ENCODE measurements around the gene C17orf100.
"Not testable (repeated sequence)": the region's sequence is repeated elsewhere in the genome, so short reads cannot be mapped to it uniquely, and the experiment has no call there.

C17orf100 gene

DNA sequence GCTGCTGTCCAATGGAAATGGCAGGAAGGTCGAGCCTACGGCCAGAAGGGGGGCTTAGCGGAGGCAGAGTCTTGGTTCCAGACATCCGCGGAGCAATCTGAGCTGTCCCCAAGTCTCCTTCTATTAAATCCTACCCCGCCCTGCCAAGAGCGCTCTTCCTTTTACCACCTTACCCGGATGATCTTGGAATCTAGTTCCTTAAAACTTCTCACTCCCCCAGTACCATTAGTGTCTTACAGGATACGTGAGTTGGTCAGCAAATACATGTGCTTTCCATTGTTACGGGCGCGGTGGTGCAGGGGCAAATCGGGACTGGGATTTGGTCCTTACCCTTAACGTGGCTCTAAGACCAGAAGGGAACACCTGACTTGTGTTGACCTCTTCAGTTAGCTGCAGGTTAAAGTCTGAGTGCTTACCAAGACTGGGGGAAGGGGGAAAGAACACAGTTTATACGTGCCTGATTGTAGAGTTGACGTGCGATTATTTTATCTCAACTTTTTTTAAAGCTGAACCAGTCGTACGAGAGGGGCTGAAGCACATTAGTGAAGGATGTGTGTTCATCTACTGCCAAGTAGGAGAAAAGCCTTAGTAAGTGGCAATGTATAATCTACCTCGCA lies 10.2 kb upstream of the C17orf100 start:
- DNase-seq, result no peak

DNA sequence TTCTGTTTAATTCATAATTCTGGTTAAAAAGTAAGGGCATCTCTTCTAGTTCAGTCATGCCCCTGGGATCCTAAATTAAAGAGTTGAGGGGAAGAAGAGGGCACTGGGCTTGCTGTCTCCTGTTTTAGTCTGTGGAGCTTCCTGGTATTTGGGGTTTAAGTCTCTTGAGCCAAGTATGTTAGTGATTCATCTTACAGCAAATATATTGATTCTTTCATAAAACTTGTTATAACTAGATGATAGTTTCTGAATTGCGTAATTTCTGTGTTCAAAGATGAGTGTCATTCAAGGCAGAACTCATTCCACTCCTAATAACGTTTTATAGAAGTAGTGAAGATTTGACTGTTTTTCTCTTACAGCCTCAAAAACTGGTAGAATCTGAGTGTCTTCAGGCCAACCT lies 9.0 kb upstream of the C17orf100 start:
- no peak for DNase-seq

DNA sequence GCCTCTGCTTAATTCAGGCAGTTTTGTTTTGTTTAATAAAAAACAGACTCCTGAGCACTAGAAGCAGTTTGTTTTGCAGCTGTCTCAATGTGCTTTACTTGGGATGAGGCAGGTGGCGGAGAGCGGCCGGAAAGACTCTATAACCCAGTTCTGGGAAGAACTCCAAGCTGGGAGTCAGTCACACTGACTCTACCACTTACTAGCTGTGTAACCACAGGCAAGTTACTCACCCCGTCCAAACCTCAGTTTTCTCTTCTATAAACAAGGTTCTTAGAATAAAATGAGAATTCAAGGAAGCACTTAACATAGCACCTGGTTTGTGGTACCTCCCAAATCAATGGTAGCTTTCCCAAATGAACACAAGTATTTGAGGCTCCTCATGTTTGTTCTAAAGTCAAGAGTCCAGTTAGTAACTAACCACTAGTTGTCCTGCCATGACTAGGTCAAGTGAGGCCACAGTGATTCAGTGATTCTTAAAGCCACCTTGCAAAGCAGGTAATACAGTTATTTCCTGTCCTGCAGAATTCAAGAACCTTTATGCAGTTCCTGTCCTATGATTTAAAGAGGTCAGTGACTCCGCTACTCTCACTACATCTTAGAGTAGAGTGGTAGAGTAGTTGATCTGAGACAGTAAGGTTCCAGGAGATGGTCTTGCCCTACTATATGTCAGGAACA lies 8.0 kb upstream of the C17orf100 start:
- no peak for DNase-seq

DNA sequence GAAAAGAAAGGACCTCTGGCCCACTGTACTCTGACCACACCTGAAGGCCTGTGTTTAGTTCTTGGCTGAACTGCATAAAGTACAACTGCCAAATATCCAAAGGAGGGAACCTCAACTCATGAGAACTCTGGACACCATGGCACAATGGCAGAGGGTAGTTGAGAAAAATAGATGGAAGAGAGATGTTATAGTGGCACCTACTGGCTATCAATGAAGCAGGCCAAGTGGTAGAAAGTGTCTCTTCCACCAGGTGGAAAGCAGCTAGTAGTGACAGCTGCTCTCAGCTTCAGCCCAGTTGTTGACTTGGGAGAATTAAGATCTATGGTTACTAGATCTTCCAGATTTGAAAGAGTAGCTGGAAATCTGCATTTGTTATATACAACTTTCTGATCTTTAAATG lies 3.4 kb upstream of the C17orf100 start:
- no peak for DNase-seq

DNA sequence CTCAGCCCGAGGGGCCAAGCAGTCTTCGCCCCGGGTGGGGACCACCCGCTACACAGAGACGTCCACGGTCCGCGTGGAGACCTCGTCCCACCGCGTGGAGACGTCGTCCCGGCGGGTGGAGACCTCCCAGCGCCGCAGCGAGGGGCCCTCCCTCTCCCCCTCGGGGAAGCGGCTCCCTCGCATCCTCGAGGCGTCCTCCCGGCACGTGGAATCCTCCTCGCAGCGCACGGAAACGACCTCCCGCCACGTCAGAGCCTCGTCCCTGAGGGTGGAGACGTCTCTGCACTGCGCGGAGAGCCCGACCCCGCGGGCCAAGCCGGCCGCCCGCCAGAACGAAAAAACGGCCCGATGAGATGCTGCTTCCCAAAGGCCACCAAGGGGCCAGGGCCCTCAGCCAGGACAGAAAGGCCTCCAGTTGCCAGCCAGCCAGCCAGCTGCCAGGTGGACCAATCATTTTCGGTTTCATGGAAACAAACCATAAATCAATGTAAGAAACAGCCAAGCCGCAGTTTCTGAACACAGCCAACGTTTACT lies 424 bp downstream of the C17orf100 start:
- DNase-seq, result peak; percentile 78

DNA sequence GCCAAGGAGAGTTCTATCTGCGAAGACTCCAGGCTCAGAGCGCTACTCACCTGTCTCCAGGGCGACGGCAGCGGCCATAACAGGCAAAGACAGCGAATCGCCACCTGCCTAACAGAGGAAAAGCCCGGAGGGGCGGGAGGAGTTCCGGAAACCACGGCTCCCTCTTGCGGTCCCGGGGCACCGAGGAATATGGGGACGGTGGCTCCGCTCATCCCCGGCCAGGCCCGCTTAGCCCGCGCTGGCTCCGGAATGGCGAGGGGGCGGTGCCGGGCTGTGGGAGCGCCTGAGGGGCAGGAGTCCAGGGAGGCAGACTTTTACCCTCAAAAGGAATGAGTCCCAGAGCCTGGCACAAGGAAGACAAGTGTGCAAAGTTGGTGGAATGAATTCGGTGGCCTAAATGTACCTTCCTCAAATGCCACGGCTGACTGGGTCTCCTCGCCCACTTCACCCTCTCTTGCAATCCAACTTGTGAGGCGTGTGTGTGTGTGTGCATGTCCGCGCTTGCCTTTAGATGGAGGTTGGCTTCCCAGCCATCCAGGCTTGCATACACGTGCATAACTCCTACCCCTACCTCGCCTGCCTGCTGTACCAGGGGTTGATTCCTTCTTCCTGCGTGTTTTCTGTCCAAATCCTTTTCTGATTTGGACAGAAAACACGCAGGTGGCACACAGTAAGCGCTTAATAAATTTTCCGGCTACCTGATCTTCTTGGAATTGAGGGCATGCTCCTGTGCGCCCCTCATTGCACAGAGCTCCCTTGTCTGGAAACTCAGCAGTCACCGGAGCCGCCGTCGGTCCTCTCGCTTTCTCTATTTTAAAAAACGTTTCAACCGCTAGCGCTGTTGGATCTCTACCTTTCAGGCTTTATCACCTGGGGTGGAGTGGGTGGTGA lies 3.5 kb downstream of the C17orf100 start:
- no peak for DNase-seq

DNA sequence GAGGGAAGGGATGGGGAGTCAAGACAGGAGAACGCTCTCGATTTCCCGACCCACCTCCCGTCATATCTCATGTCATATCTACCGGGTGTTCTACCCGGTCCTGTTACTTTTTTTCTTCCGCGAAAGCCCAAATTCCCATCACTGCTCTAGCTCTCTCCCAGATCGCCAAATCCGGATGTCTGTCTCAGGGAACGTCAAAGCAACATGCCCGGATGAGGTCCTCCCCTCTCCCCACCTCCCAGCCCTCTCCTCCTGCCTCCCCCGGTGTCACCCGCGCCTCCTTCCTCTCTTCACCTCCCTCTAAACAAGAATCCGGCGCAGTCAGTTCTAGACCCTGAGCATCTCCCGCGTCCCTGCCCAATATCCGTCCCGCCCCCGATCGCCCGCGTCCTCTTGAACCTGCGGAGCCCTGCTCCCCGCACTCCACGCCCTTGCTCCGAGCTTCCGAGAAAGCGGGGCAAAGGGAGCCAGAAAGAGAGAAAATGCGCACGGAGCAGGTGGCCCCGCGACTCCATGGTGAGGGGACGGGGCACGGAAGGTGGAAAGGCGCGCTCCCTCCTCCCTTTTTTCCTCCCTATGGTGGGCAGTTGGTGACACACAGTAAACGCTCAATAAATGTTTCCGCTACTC lies 4.3 kb downstream of the C17orf100 start:
- DNase-seq, result not testable (repeated sequence)

DNA sequence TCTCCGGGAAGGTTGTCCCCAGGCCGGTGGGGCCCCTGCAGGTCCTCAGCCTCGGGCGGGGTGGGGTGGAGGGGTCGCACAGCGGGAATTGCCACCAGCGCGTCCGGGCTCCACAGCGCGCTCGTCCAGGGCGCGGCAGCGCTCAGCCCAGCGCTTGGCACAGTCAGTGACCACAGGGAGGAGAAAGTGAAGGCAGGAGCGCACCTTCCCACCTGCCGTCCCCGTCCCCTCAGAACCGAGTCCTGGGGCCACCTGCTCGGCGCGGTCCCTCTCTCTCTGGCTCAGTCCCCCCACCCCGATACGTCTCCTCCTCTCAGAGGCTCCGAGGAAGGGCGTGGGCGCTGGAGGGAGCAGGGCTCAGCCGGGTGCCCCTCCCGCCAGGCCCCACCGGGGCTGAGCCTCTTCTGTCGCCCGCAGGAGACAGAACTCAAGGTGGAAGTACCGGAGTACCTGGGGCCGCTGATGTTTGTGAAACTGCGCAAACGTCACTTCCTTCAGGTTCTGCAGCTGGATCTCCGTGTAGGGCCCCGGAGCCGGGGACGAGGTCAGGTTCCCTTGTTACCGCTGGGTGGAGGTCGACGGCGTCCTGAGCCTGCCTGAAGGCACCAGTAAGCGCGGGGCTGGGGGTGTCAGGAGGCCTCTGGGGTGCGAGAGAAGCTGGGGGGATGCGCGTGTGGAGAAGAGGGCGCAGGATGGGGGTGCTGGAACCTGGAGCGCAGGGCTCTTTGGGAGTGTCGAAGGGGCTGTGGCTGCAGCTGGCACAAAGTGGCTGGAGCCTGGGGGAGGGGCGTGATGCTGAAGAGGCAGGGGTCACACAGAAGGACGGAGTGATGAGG lies 5.5 kb downstream of the C17orf100 start:
- DNase-seq, result not testable (repeated sequence)

DNA sequence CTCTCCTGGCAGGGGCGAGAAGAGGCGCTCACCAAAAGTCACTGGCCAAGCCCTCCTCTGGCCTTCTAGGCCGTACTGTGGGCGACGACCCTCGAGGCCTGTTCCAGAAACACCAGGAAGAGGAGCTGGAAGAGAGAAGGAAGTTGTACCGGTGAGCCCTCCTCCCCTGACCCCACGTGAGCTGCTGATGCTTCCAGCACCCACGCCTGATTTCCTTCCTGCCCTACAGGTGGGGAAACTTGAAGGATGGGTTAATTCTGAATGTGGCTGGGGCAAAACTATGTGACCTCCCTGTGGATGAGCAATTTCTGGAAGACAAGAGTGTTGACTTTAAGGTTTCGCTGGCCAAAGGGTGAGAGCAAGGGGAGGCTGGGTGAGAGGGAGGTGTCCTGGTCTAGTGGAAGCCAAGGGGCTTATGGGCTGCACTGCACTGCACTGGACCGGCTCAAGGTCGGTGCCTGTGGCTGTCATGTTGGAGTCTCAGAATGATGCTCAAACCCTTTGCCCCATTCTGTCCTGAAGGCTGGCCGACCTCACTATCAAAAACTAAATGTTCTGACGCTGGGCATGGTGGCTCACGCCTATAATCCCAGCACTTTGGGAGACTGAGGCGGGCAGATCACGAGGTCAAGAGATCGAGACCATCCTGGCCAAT lies 6.2 kb downstream of the C17orf100 start:
- no peak for DNase-seq

DNA sequence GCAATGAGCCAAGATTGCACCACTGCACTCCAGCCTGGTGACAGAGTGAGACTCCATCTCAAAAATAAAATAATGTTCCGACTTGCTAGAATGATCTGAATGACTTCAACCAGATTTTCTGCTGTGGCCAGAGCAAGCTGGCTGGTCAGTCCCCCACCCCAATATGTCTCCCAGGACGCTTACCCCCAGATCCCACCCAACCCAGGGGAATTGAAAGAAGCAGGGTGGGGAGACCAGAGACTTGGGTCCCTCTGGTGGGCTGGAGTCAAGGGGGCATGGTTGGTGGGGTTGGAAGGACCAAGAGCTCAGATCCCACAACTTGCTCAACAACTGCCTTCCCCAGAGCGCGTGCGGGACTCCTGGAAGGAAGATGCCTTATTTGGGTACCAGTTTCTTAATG lies 6.8 kb downstream of the C17orf100 start:
- not testable (repeated sequence) for DNase-seq

DNA sequence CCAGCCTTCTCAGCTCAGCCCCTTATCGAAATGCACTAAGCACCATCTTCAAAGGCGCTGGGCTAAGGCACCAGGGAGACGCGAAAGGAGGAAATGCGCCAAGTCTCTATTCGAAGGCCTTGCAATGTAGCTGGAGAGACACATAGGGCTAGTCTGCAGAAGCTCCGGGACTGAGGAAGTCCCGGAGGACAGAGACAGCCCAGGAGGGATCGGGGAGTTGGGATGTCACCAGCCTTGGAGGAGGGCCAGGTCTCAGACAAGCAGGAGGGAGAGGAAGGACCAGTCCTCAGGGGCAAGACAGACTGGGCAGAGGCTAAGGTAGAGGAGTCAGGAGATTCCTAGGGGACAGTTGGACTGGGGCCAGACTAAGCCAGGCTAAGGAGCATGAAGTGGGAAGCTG lies 8.5 kb downstream of the C17orf100 start:
- DNase-seq, result no peak

DNA sequence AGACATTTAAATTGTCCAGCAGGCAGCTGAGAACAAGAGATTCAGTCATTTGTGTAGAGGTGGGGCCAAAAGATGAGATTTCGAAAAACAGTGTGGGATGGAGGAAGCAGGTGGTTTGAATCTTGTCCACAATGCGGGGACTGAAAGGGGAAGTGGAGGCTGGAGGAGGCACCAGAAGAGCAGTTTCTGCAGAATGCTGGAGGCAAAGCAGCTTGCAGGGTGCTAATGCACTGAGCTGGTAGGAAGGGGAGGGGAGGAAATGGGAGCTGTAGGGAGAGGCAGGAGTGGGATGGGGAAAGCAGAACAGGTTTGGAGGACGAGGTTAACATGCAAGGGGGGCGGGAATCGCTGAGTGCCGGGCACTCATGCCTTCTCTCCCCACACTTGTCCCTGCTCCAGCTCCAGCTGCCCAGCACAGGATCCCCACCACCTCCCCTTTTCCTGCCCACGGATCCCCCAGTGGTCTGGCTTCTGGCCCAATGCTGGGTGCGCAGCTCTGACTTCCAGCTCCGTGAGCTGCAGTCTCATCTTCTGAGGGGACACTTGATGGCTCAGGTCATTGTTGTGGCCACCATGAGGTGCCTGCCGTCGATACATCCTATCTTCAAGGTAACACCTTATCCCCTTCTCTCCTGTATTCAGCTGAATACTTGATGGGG lies 9.4 kb downstream of the C17orf100 start:
- DNase-seq, result no peak

DNA sequence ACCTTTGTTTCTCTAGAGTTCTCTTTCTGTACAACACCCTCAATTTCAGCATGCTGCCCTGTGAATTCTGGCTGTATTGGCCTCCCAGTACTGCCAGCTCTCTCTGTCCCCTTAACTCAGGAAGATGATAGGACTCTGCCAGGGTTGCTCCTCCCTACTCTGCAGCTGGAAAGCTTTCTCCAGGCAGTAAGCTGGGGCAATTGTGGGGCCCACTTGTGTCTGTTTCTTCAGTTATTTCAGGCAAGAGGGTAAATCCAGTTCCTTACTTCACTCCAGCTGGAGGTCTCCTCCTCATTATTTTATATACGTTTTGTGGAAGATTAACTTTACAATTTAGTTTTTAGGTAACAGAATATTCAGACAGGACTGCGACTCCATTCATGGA lies 9.9 kb downstream of the C17orf100 start:
- DNase-seq, result no peak

DNA sequence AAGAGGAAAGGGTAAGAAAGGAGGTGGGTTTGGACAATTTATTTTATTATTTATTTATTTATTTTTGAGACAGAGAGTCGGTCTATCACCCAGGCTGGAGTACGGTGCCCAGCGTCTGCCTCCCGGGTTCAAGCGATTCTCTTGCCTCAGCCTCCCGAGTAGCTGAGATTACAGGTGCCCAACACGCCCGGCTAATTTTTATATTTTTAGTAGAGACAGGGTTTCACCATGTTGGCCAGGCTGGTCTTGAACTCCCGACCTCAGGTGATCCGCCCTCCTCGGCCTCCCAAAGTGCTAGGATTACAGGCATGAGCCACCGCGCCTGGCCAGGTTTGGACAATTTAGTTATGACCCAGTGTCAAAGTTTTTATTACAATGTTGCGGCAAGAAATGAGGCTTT lies 11.6 kb downstream of the C17orf100 start:
- not testable (repeated sequence) for DNase-seq

DNA sequence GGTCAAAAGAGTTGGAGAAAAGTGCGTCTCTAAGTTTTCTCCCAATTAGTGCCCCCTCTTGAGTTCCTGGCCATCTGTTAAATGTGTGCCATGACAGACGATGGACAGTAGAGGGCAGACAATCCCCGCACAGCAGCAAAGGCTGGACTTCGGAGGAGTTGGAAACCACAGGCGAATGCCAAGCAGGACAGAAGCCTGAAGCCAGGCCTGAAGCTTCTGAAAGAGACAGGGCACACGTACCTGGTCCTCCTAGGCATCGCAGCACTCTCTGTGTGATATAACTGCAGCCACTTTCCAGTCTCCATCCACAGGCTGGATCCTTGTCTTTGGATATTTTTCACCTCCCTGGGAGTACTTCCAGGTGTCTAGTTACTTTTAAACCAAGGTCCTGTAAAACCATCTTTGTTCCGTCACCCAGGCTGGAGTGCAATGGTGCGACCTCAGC lies 14.5 kb downstream of the C17orf100 start:
- DNase-seq, result peak; percentile 79

DNA sequence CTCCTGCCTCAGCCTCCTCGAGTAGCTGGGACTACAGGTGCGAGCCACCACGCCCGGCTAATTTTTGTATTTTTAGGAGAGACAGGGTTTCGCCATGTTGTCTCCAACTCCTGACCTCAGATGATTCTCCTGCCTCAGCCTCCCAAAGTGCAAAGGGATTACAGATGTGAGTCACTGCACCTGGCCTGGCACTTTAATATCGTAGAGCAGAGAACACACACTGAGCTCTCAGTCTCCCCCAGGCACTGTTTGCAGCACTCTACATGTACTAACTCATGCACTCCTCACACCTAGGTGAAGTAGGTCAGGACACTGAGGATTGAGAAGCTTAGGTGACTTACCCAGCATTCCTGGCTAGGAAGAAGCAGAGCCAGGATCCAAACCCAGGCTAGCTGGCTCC lies 15.0 kb downstream of the C17orf100 start:
- no peak for DNase-seq

DNA sequence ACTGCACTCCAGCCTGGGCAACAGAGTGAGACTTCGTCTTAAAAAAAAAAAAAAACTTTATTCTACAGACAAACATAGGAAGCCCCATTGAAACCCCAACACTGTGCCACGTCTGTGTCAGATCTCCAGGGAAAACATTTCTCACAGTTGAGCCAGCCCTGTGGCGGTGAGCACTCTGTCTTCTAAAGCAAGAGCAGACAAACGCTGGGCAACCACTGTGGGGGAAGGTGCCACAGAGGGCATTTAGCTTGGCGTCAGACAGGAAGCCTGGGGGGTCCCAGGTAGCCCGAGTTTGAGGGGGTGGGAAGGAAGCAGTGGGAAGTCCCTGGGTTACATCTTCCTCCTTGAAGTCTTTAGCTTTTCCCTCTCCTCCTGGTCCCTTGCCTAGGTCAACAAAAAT lies 16.0 kb downstream of the C17orf100 start:
- DNase-seq, result no peak

DNA sequence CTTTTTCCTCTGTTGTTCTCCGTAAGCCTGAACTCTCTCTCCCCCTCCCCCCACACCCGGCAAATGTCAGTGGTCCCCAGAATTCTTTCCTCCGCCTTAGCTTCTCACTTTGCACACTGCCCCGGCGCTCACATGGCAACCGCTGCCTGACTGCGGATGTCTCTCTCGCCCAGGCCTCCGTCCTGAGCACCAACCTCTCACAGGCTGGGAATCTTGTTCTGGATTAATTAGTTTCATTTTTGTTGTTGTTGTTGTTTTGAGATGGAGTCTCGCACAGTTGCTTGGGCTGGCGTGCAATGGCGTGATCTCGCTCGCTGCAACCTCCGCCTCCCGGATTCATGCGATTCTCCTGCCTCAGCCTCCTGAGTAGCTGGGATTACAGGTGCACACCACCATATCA lies 16.7 kb downstream of the C17orf100 start:
- DNase-seq, result no peak

DNA sequence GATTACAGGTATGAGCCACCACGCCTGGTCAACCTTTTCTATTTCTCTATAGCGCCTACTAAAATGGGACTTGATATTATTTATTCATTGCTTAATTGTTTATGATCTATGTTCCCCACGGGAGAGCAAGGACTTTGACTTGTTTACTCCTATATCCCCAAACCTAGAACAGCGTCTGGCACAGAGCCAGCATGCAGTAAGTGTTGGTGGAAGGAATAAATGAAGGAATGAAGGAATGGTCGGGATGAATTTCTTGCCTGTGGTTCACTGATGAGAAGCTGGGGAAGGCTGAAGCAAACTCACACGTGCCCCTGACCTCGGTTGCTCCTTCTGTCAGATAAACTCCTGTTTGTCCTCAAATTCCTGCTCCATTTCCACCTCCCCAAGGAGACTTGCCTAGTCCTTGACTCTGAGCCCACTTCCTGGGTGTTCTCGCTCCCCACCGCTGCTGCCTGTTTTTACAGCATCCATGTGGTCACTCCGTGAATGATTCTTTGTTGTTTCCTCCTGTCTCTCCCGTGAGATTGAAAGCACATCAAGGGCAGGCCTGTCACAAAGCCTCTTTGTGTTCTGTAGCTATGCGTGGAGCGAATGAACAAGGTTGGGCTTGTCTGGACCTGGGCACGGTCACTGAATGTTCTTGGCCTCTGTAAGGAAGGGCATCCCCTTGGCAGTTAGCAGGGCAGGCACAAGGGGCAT lies 17.3 kb downstream of the C17orf100 start:
- no peak for DNase-seq

DNA sequence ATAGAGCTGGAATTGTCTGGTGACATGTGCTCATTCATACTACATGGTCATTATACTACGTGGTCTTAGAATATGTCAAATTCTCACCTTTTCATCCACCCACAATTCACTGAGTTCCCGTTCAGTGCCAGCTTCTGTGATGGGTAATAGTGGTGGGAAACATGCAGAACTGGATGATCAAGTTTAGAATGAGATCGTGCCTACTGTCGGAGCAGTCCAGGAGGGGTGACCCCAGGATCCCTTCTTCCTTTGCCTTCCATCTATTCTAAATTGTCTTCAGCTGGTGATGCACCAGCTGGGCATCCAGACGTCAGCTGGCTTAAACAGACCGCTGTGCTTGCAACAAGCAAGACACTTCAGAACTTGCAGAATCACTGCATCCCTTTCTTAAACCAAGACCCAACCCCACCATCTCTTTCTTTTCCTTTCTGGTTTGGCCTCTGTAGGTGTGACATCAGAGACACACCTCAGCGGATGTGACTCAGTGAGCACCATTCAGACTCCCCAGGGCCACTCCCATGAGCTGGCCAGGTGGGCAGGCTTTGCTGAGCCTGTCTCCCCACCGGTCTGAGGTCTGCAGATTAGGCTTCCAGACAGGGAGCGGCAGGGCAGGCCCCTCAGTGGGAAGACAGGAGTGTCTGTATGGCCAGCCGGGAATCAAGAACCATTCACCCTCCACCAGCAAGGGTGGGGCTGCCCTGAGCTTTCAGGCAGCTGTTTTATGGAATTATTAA lies 18.1 kb downstream of the C17orf100 start:
- no peak for DNase-seq

Measured in left hindlimb (tissue), 1 donor.